NCI-H1694 treated with DMSO at 0.1 percent for 48 hours (cell line): ENCODE results near the gene AJM1.
"Not testable (repeated sequence)": the region's sequence is repeated elsewhere in the genome, so short reads cannot be mapped to it uniquely, and the experiment has no call there.

ENCODE experiments used
- DNase-seq: peaks from one replicate; lab custom pipeline; 2025; lab: John Stamatoyannopoulos, UW

Gene AJM1

GRCh38 chr9:136880651-136881050 is 38.4 kb downstream of the AJM1 start:
- no peak for DNase-seq

GRCh38 chr9:136881691-136882108 is 39.4 kb downstream of the AJM1 start:
- DNase-seq = no peak

- DNase-seq = no peak
Measured at GRCh38 chr9:136882109-136882946, 40.0 kb downstream of the AJM1 start.

GRCh38 chr9:136882947-136883283 is 40.6 kb downstream of the AJM1 start:
- not testable (repeated sequence) for DNase-seq

- not testable (repeated sequence) for DNase-seq
Measured at GRCh38 chr9:136883670-136884069, 41.4 kb downstream of the AJM1 start.

- peak; percentile 90 for DNase-seq
Measured at GRCh38 chr9:136885950-136886578, 43.8 kb downstream of the AJM1 start, which contains the start of gene TRAF2. TSS of gene TRAF2 (plus strand) at chr9:136886516. CDS start at chr9:136898741, 12,225 bp downstream.

GRCh38 chr9:136886610-136887597 is 44.6 kb downstream of the AJM1 start:
- no peak for DNase-seq

GRCh38 chr9:136888454-136888853 is 46.2 kb downstream of the AJM1 start:
- DNase-seq = no peak

- DNase-seq = no peak
Measured at GRCh38 chr9:136889858-136890257, 47.6 kb downstream of the AJM1 start.

GRCh38 chr9:136890661-136891060 is 48.4 kb downstream of the AJM1 start:
- DNase-seq = no peak
